Activated effector memory CD4-positive, alpha-beta T cell treated with anti-CD3 and anti-CD28 coated beads, Interleukin-2, amount 50 U/mL, for 16 hours (primary cell): Measurements from ENCODE around the gene ADAMTS2.

Source experiments
- DNase-seq: peaks from one replicate; pipeline ENCODE4 v3.0.0-alpha.2; 2020

The ADAMTS2 gene

GRCh38 chr5:179343719-179344430 lies 1.4 kb downstream of the ADAMTS2 start:
- no peak for DNase-seq

DNA sequence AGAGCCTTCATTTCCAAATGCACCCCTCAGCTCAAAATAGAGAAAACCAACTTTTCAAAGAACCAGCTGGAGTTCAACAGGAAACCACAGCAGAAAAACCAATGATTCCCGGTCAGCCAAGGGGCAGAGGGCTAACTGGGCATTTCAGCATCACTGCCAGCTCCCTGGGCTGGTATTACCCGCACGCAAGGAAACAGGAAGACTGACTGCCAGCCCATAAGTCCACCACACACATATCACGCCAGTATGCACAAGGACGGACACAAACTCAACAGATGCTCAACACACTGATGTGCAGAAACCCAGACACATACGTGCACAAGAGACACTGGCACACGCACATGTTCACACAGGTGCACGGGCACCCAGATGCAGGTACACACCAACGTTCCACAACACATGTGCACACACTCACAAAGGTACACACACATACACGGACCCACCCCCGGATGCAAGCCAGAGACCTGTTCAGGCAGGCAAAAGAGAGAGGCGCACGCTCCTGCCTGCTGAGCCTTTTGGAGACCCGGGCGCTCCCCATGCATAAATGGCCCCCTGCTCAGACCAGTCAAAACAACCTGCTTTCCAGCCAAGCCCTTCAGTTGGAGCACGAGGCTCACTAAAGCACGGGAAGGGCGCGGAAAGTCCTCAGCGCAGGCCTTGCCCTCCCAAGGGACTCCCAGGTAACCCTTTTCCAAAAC lies 2.1 kb downstream of the ADAMTS2 start:
- DNase-seq: no peak

DNA sequence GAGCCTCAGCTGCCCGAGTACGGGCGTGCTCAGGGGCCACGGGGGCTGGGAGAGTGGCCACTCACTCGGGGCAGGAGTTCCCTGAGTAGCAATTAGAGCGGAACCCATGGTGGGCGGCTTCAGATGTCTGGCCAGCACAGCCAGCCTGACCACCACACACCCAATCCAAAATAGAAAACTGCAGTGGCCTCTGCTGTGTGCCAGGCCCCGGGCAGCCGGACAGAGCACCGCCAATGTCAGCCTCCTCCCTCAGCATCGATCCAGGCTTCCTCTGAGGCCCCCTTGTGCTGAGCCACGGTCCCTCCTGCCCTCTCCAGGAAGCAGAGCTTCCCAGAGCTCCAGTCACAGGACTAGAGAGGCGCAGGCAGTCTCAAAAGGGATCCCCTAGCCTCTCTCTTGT lies 2.7 kb downstream of the ADAMTS2 start:
- no peak for DNase-seq

DNA sequence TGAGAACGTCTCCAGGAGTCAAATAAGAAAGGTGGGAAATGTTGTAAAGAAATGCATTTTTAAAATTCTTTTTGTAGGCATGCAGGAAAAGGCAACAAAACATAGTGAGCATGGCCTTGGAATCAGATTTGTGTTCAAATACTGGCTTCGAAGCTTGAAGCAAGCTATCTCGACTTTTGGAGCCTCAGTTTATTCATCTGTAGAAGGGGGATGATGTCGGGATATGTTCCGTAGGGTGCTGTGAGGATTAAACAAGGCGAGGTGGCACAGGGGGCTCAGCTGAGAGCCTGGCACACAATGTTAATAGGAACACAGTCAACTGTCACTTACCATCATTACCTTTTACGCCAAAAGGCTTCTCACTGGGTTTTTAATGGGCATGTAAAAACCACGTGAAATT lies 4.8 kb downstream of the ADAMTS2 start:
- no peak for DNase-seq

- DNase-seq: no peak
These were observed 5.3 kb downstream of the ADAMTS2 start for GRCh38 chr5:179339996-179340395.

- DNase-seq: no peak
These were observed 6.2 kb downstream of the ADAMTS2 start for GRCh38 chr5:179339081-179339480.

- no peak for DNase-seq
These were observed 7.2 kb downstream of the ADAMTS2 start for GRCh38 chr5:179337796-179338676.

GRCh38 chr5:179336871-179337795 lies 8.1 kb downstream of the ADAMTS2 start:
- no peak for DNase-seq

DNA sequence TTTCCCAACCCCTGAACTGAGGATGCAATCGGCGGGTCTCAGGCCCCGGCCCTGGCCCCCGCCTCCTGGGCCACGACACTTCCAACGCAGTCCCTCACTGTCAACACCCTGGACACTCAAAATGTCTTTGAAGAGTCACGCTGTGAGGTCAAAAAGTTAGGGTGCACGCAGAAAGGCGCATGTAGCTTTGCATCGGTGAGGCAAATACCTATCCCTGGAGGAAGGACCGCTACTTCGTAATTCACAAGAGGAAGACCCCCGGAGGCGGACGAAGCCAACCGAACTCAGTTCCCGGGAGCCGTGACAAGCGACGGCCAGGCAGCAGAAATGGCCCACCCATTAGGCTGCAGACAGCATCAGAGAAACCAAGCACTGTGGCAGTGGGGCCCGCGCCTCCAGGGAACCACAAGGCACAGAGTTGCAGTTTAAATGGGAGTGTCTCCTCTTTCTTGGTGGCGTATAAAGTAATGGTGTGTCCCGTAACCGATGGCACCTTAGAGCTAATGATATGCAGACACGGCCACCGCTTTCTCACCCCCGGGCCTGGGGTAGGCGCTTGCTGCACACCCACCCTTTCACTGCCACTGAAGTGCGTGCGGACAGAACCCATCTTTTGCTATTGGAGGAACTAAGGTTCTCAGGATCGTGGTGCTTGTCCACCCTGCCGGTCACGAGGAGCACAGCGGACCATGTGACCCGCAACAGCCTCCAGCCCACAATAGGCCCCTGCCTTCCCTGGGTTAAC lies 9.0 kb downstream of the ADAMTS2 start:
- DNase-seq: no peak

DNA sequence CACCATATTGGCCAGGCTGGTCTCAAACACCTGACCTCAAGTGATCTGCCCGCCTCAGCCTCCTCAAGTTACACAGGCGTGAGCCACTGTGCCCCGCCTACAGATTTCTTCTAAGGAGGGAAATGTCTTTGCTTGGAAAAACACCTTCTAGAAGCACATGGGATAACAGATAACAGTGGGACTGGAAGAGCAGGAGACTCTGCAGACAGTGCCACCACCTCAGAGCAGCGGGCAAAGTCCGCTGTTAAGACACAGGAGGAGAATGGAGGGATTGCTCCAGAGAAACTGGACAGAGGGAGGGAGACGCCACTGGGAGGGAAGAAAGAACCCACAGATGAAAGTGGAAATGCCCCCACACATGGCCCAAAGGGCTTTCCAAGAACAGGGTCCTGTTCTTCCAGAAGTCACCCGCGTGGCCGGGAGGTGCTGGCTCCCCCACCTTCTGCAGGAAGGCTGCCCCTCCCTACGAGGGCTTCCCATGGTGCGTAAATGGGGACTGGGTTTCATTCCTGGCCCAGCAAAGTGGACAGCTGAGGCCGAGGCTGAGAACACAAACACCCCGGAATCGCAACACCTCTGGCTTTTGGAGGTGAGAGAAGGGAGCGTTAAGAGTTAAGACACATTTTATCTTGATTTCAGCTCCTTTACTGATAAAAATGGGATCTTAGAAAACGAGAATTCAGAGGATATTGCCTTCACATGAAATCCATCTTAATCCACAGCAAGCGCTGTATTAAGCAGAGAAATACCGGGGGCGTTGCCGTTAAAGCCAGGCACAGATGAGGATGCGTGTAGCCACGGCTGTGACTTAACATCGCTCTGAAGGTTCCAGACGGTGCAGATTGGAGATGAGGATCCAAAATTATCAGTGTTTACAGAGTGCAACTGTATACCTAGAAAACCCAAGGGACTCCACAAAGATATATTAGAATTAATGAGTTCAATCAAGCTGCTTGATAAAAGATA lies 11.2 kb downstream of the ADAMTS2 start:
- DNase-seq: no peak

GRCh38 chr5:179332741-179333290 lies 12.4 kb downstream of the ADAMTS2 start:
- no peak for DNase-seq

GRCh38 chr5:179331591-179332375 lies 13.5 kb downstream of the ADAMTS2 start:
- DNase-seq: no peak

- no peak for DNase-seq
These were observed 14.9 kb downstream of the ADAMTS2 start for GRCh38 chr5:179330186-179330900.

DNA sequence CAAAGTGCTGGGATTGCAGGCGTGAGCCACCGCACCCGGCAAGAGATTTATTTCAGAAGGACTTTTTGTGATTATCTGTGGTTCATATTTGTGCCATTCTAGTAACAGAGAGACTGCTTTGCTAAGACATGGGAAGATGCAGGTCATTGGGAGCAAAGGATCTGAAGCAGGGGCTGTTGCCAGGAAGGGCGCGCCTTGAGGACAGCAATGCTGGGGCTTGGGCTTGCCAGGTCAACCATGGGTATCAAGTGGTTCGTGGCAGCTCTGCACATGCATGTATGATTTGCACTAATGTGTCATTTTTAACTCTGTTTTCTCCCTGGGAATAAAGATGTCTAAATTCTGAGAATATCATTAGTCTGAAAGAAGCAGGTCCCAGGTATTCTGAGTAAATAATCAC lies 17.0 kb downstream of the ADAMTS2 start:
- DNase-seq: no peak

GRCh38 chr5:179327021-179327735 lies 18.1 kb downstream of the ADAMTS2 start:
- no peak for DNase-seq

DNA sequence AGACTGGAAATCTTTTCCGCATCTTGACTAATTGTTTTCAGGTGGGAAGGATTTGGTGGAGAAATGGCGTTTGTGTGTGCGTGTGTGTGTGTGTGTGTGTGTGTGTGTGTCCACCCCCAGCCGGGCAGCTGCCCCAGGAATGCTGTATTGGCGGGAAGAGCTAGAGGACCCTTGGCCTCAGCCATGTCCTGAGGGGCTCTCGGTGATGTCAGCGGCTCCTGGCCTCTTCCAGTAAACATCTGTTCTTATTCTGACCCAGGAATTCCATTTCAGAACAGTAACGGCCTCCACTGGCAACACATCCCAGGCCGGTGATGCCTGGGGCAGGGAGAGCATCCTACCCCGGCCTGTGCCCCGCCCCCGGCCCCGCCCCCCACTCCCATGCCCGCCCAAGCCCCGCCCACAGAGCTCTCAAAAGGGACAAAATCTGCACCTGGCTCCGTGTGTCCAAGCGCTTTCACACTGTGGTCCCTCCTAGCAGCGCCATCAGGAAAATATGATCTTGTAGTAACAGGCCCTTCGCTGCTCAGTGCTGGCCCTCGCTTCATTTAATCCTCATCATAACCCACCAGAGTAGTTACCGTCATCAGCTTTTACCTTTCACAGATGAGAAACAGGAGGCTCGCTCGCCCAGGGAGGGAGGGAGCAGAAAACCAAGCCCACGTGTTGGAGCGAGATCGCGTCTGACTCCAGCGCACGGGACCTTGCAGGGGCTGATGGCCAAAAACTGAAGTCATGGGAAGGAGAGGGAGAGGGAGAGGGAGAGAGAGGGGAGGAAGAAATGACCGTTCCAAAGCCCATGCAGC lies 18.9 kb downstream of the ADAMTS2 start:
- DNase-seq: no peak
